Duodenal mucosa (tissue), 2 donors: Measurements from ENCODE around the gene CXADR.
"Not testable (repeated sequence)": the region's sequence is repeated elsewhere in the genome, so short reads cannot be mapped to it uniquely, and the experiment has no call there.

Experiments
- H3K27ac ChIP-seq: one replicate; pipeline ENCODE4 v1.7.0; 2013; ENCODE audit warnings: low read depth, low read length
- H3K27me3 ChIP-seq, 2 donors: one replicate each; pipeline ENCODE4 v1.7.0; 2013; ENCODE audit warnings: low read length in 2 of 2, control low read depth in 1 of 2; ENCODE audit not compliant: insufficient read depth in 2 of 2, control insufficient read depth in 1 of 2
- H3K36me3 ChIP-seq, 2 donors: one replicate each; pipeline ENCODE4 v1.7.0; 2013; ENCODE audit warnings: low read length in 2 of 2, control low read depth in 1 of 2; ENCODE audit not compliant: insufficient read depth in 2 of 2, control insufficient read depth in 1 of 2
- H3K4me1 ChIP-seq, 2 donors: one replicate each; pipeline ENCODE4 v1.7.0; 2013; ENCODE audit warnings: low read length in 2 of 2, control low read depth in 1 of 2; ENCODE audit not compliant: insufficient read depth in 2 of 2, control insufficient read depth in 1 of 2
- H3K4me3 ChIP-seq, 2 donors: one replicate each; pipeline ENCODE4 v1.7.0; 2013; ENCODE audit warnings: low read length in 2 of 2, low read depth in 1 of 2
- H3K9ac ChIP-seq, 2 donors: one replicate each; pipeline ENCODE4 v1.7.0; 2013; ENCODE audit warnings: low read length in 2 of 2, low read depth in 1 of 2
- H3K9me3 ChIP-seq, 2 donors: one replicate each; pipeline ENCODE4 v1.7.0; 2013; ENCODE audit warnings: low read length in 2 of 2, control low read depth in 1 of 2; ENCODE audit not compliant: control insufficient read depth in 1 of 2

Gene CXADR

GRCh38 chr21:17512253-17513213 lies at the start of gene CXADR:
CXADR (plus strand) TSS chr21:17513043; CDS start chr21:17513130, 87 bp downstream.
- Histone ChIP-seq H3K27me3 (no peaks in the 10 kb centered on the region), H3K9ac (peak within 1 kb of the TSS; percentile 76 to 92), H3K36me3 (no peaks in the 10 kb centered on the region), H3K4me1 (peaks cover 0 to 3% of the 10 kb centered on the region in 2 donors), H3K4me3 (peak within 1 kb of the TSS; percentile 86 to 91), H3K9me3 (no peaks in the 10 kb centered on the region), H3K27ac (peak within 1 kb of the TSS; percentile 85)

GRCh38 chr21:17466166-17466565 lies 46.7 kb upstream of the CXADR start:
- peak overlapping the region; percentile 32 for H3K27ac ChIP-seq
- H3K4me1 ChIP-seq = peaks cover 0 to 25% of the 10 kb centered on the region in 2 donors
- H3K36me3 ChIP-seq = no peaks in the 10 kb centered on the region
- H3K4me3 ChIP-seq = no peak overlapping the region
- no peak overlapping the region for H3K9ac ChIP-seq
- no peaks in the 10 kb centered on the region for H3K9me3 ChIP-seq
- H3K27me3 ChIP-seq = no peaks in the 10 kb centered on the region

- no peaks in the 10 kb centered on the region for H3K36me3 ChIP-seq
- H3K4me1 ChIP-seq = peaks cover 5 to 29% of the 10 kb centered on the region in 2 donors
- peak overlapping the region; percentile 32 for H3K27ac ChIP-seq
- peak overlapping the region in 1 of 2 donors; percentile 35 for H3K4me3 ChIP-seq
- peak overlapping the region in 1 of 2 donors; percentile 25 for H3K9ac ChIP-seq
- H3K9me3 ChIP-seq = no peaks in the 10 kb centered on the region
- no peaks in the 10 kb centered on the region for H3K27me3 ChIP-seq
Observed at GRCh38 chr21:17467392-17467791, 45.5 kb upstream of the CXADR start.

- no peaks in the 10 kb centered on the region for H3K9me3 ChIP-seq
- H3K27me3 ChIP-seq = no peaks in the 10 kb centered on the region
- H3K36me3 ChIP-seq = no peaks in the 10 kb centered on the region
- peak overlapping the region in 1 of 2 donors; percentile 35 for H3K4me3 ChIP-seq
- H3K9ac ChIP-seq = peak overlapping the region in 1 of 2 donors; percentile 25
- H3K4me1 ChIP-seq = peaks cover 7 to 30% of the 10 kb centered on the region in 2 donors
- H3K27ac ChIP-seq = no peak overlapping the region
Observed at GRCh38 chr21:17467829-17468228, 45.0 kb upstream of the CXADR start.

GRCh38 chr21:17468698-17469097 lies 44.1 kb upstream of the CXADR start:
- Histone ChIP-seq H3K9me3 (no peaks in the 10 kb centered on the region), H3K27ac (no peak overlapping the region), H3K4me3 (no peak overlapping the region), H3K36me3 (no peaks in the 10 kb centered on the region), H3K4me1 (peaks cover 13 to 23% of the 10 kb centered on the region in 2 donors), H3K9ac (no peak overlapping the region), H3K27me3 (no peaks in the 10 kb centered on the region)

- Histone ChIP-seq H3K27ac (no peak overlapping the region), H3K4me1 (peaks cover 13 to 20% of the 10 kb centered on the region in 2 donors), H3K9ac (no peak overlapping the region), H3K9me3 (no peaks in the 10 kb centered on the region), H3K36me3 (no peaks in the 10 kb centered on the region), H3K27me3 (no peaks in the 10 kb centered on the region), H3K4me3 (no peak overlapping the region)
Observed at GRCh38 chr21:17469727-17470126, 43.1 kb upstream of the CXADR start.

GRCh38 chr21:17472182-17472581 lies 40.7 kb upstream of the CXADR start:
- H3K9ac ChIP-seq = peak overlapping the region; percentile 7 to 26
- H3K36me3 ChIP-seq = no peaks in the 10 kb centered on the region
- peaks cover 13 to 26% of the 10 kb centered on the region in 2 donors for H3K4me1 ChIP-seq
- no peak overlapping the region for H3K4me3 ChIP-seq
- H3K27me3 ChIP-seq = no peaks in the 10 kb centered on the region
- H3K9me3 ChIP-seq = no peaks in the 10 kb centered on the region
- H3K27ac ChIP-seq = peak overlapping the region; percentile 56

GRCh38 chr21:17472592-17473271 lies 40.1 kb upstream of the CXADR start:
- H3K9ac ChIP-seq = peak overlapping the region; percentile 7 to 26

GRCh38 chr21:17476006-17476405 lies 36.8 kb upstream of the CXADR start:
- Histone ChIP-seq H3K4me1 (peaks cover 13 to 17% of the 10 kb centered on the region in 2 donors), H3K9me3 (no peaks in the 10 kb centered on the region), H3K36me3 (no peaks in the 10 kb centered on the region), H3K9ac (no peak overlapping the region), H3K27ac (no peak overlapping the region), H3K27me3 (no peaks in the 10 kb centered on the region), H3K4me3 (no peak overlapping the region)

More at GRCh38 chr21:17472592-17473271, 40.1 kb upstream of the CXADR start:
- H3K27me3 ChIP-seq = no peaks in the 10 kb centered on the region
- H3K36me3 ChIP-seq = no peaks in the 10 kb centered on the region
- H3K27ac ChIP-seq = peak overlapping the region; percentile 56
- H3K4me1 ChIP-seq = peaks cover 13 to 21% of the 10 kb centered on the region in 2 donors
- H3K9me3 ChIP-seq = no peaks in the 10 kb centered on the region
- no peak overlapping the region for H3K4me3 ChIP-seq

- not testable (repeated sequence) for H3K9me3 ChIP-seq, H3K36me3 ChIP-seq, H3K27me3 ChIP-seq, H3K9ac ChIP-seq, H3K4me3 ChIP-seq, H3K27ac ChIP-seq, H3K4me1 ChIP-seq
Observed at GRCh38 chr21:17478156-17478555, 34.7 kb upstream of the CXADR start.
